ENCODE results near the gene PEX10.

PEX10 gene

DNA sequence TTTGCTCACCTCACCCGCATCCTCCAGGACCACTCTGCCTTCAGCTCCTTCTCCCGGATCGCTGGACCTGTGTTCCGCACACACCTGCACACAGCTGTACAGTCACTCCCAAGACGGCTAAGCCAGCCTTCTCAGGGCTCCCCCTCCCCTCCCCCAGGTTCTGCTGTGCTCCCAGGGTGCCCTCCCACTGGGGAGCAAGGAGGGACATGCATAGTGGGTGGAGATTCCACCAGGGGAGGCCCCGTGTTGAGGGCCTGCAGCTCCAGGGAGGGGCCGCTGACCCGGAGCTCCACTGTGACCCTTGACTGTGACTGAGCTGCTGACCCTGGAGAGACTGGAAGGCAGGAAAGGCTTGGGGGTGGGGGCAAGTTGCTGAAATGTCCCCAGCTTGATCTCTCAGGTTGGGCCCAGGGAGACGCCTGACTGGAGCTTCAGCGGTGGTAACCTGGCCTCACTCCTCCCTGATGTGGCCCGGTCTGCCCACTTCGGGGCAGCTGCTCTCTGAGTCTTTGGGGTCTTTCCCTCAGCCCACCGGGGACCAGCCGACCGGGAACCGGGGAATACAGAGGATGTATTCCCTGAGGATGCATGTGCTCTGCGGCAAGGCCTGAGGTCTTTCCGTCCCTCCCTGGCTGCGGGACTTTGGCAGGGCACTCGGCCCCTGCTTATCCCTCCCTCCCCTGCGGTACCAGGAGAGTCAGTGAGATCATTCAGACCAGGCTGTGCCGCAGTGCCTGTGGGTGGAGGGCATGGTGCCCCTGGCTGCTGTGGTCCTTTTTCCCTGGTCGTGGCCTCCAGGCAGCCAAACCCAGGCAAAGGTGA lies 35.1 kb upstream of the PEX10 start:
- TF ChIP-seq, protein P1, sequence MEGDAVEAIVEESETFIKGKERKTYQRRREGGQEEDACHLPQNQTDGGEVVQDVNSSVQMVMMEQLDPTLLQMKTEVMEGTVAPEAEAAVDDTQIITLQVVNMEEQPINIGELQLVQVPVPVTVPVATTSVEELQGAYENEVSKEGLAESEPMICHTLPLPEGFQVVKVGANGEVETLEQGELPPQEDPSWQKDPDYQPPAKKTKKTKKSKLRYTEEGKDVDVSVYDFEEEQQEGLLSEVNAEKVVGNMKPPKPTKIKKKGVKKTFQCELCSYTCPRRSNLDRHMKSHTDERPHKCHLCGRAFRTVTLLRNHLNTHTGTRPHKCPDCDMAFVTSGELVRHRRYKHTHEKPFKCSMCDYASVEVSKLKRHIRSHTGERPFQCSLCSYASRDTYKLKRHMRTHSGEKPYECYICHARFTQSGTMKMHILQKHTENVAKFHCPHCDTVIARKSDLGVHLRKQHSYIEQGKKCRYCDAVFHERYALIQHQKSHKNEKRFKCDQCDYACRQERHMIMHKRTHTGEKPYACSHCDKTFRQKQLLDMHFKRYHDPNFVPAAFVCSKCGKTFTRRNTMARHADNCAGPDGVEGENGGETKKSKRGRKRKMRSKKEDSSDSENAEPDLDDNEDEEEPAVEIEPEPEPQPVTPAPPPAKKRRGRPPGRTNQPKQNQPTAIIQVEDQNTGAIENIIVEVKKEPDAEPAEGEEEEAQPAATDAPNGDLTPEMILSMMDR (IDR thresholded peaks at IDR 0.05): no peak
- Histone ChIP-seq H3K27ac (no peak overlapping the region), H3K4me3 (no peak overlapping the region)
- no peak for DNase-seq (ENCODE audit: low spot score)

DNA sequence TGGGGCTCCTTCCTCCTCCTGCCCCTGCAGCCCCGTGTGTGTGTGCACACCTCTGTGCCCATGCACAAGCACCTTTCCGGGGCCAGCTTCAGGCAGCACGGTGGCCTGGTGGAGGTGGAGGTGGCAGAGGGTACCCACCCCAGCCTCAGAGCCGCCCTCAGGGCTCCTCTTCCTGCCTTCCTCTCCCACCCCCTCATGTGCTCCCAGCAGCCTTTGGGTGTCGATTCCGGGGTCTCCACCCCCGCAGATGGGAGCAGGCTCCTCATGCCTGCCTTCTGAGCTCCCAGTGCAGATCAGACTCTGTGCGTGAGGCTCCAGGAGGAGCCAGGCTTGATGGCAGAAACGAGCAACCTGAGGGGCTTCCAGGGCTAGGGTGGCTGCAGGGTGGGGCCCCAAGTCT lies 34.5 kb upstream of the PEX10 start:
- TF ChIP-seq, protein P1 (IDR thresholded peaks at IDR 0.05): no peak
- H3K4me3 ChIP-seq: no peak overlapping the region
- DNase-seq (ENCODE audit: low spot score): no peak
- H3K27ac ChIP-seq: no peak overlapping the region

GRCh38 chr1:2446394-2446793 lies 34.0 kb upstream of the PEX10 start:
- TF ChIP-seq, protein P1 (IDR thresholded peaks at IDR 0.05): no peak
- DNase-seq (ENCODE audit: low spot score): no peak
- Histone ChIP-seq H3K27ac (no peak overlapping the region), H3K4me3 (no peak overlapping the region)

GRCh38 chr1:2445823-2446215 lies 33.5 kb upstream of the PEX10 start:
- TF ChIP-seq, protein P1 (IDR thresholded peaks at IDR 0.05): no peak
- Histone ChIP-seq H3K27ac (no peak overlapping the region), H3K4me3 (no peak overlapping the region)
- no peak for DNase-seq (ENCODE audit: low spot score)

- TF ChIP-seq, protein P1 (IDR thresholded peaks at IDR 0.05): no peak
- Histone ChIP-seq H3K4me3 (no peak overlapping the region), H3K27ac (no peak overlapping the region)
- no peak for DNase-seq (ENCODE audit: low spot score)
Measured at GRCh38 chr1:2445162-2445822, 32.9 kb upstream of the PEX10 start.

DNA sequence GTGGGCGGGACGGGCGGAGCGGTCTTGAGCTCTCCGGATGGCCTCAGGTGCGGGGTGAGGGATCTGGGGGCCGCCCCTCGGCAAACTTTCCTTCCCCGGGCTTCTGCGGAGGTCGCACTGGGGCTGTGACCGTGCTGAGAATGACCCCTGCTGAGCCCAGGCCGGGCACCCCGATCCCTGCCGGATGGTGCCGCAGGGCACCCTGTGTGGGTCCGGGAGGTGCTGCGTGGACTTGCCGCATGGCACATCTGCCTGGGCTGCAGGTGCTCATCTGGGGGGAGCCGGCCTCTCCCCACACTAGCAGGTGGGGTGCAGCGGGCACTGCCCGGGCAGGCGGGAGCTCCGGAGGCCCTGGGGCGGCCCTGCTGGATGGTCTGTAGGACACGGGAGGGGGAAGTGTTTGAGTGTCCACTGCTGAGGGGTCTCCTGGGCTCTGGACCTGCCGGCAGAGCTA lies 31.8 kb upstream of the PEX10 start:
- TF ChIP-seq, protein P1 (IDR thresholded peaks at IDR 0.05): no peak
- DNase-seq (ENCODE audit: low spot score): no peak
- Histone ChIP-seq H3K4me3 (no peak overlapping the region), H3K27ac (no peak overlapping the region)

Data from coronary artery (tissue), 2 donors.